GM23338 (cell line): ENCODE measurements around the gene MYO7B.

Experiments used
- EZH2 ChIP-seq: fragments of 200-600 bp; sonication (generic); IDR thresholded peaks from one replicate; pipeline ENCODE4 v1.8.0; 2017; ENCODE audit warnings: antibody characterized with exemption, mild to moderate bottlenecking, low read depth; ENCODE audit not compliant: unreplicated experiment
- EZH2phosphoT487 ChIP-seq: fragments of 200-600 bp; sonication (generic); IDR thresholded peaks from one replicate; pipeline ENCODE4 v1.8.1; 2018; ENCODE audit warnings: antibody characterized with exemption; ENCODE audit not compliant: unreplicated experiment
- POLR2AphosphoS5 ChIP-seq: IDR thresholded peaks from 2 replicates; pipeline ENCODE4 v1.6.1; 2016; ENCODE audit warnings: antibody characterized with exemption, low read depth

GRCh38 chr2:127563458-127564428 is 28.3 kb downstream of the MYO7B start:
- TF ChIP-seq EZH2 (no peak), POLR2AphosphoS5 (no peak), EZH2phosphoT487 (no peak)
